MM.1S (cell line): ENCODE measurements around the gene GSTM1.
"Not testable (repeated sequence)": the region's sequence is repeated elsewhere in the genome, so short reads cannot be mapped to it uniquely, and the experiment has no call there.

Source experiments
- DNase-seq: peaks from one replicate; pipeline ENCODE4 v3.0.0-alpha.2; 2015
- H2AFZ ChIP-seq: fragments of 300-600 bp; sonication (generic); 2 replicates; pipeline ENCODE4 v1.6.0; 2016; ENCODE audit warnings: antibody characterized with exemption, low read length
- H3F3A ChIP-seq: fragments of 300-600 bp; sonication (generic); 2 replicates; pipeline ENCODE4 v1.6.1; 2016; ENCODE audit warnings: mild to moderate bottlenecking, antibody characterized with exemption, low read length, moderate library complexity, mixed read lengths; ENCODE audit not compliant: insufficient read depth
- H3K27ac ChIP-seq: fragments of 300-600 bp; sonication (generic); 2 replicates; pipeline ENCODE4 v1.5.1; 2016; ENCODE audit warnings: mild to moderate bottlenecking, low read length
- H3K27me3 ChIP-seq: fragments of 300-600 bp; sonication (generic); replicated peaks from 2 replicates; pipeline ENCODE4 v1.6.0; 2016; ENCODE audit warnings: low read length; ENCODE audit not compliant: insufficient read depth
- H3K36me3 ChIP-seq: fragments of 300-600 bp; sonication (generic); replicated peaks from 2 replicates; pipeline ENCODE4 v1.6.1; 2016; ENCODE audit warnings: mild to moderate bottlenecking, low read length, mixed read lengths; ENCODE audit not compliant: insufficient read depth
- H3K4me1 ChIP-seq: fragments of 300-600 bp; sonication (generic); 2 replicates; pipeline ENCODE4 v1.6.1; 2016; ENCODE audit warnings: low read length, mixed read lengths
- H3K4me2 ChIP-seq: fragments of 300-600 bp; sonication (generic); 2 replicates; pipeline ENCODE4 v1.6.0; 2016; ENCODE audit warnings: low read depth, low read length
- H3K4me3 ChIP-seq: fragments of 300-600 bp; sonication (generic); 2 replicates; pipeline ENCODE4 v1.5.1; 2016; ENCODE audit warnings: low read length, mixed read lengths
- H3K79me2 ChIP-seq: fragments of 300-600 bp; sonication (generic); 2 replicates; pipeline ENCODE4 v1.6.1; 2016; ENCODE audit warnings: mixed run types, low read length, mixed read lengths
- H3K9ac ChIP-seq: fragments of 300-600 bp; sonication (generic); 2 replicates; pipeline ENCODE4 v1.6.1; 2016; ENCODE audit warnings: low read length, mixed read lengths
- H3K9me2 ChIP-seq: fragments of 300-600 bp; sonication (generic); replicated peaks from 2 replicates; pipeline ENCODE4 v1.6.1; 2016; ENCODE audit warnings: mild to moderate bottlenecking, low read length, mixed read lengths; ENCODE audit not compliant: insufficient read depth
- H3K9me3 ChIP-seq: fragments of 300-600 bp; sonication (generic); replicated peaks from 2 replicates; pipeline ENCODE4 v1.6.1; 2016; ENCODE audit warnings: mild to moderate bottlenecking, low read length, mixed read lengths; ENCODE audit not compliant: insufficient read depth
- H4K20me1 ChIP-seq: fragments of 300-600 bp; sonication (generic); 2 replicates; pipeline ENCODE4 v1.6.1; 2016; ENCODE audit warnings: mild to moderate bottlenecking, low read length, moderate library complexity, mixed read lengths; ENCODE audit not compliant: insufficient read depth
- CTCF ChIP-seq: fragments of 300-600 bp; sonication (generic); IDR thresholded peaks from 2 replicates; pipeline ENCODE4 v1.5.1; 2016; ENCODE audit warnings: antibody characterized with exemption, low read length, mixed read lengths
- EZH2 ChIP-seq: fragments of 300-600 bp; sonication (generic); optimal IDR thresholded peaks from 2 replicates; pipeline ENCODE3; 2017; ENCODE audit warnings: low read depth, mild to moderate bottlenecking, antibody characterized with exemption, low read length, mixed read lengths
- EZH2phosphoT487 ChIP-seq: fragments of 300-600 bp; sonication (generic); IDR thresholded peaks from 2 replicates; pipeline ENCODE4 v1.6.1; 2018; ENCODE audit warnings: antibody characterized with exemption, low read length

The GSTM1 gene

GRCh38 chr1:109697066-109697465 lies 9.4 kb downstream of the GSTM1 start:
- Histone ChIP-seq H3K4me2 (no peak overlapping the region), H3F3A (no peaks in the 10 kb centered on the region), H2AFZ (no peak overlapping the region), H4K20me1 (no peaks in the 10 kb centered on the region), H3K27me3 (no peaks in the 10 kb centered on the region), H3K27ac (no peak overlapping the region), H3K4me3 (no peak overlapping the region), H3K9me3 (no peaks in the 10 kb centered on the region), H3K9me2 (no peaks in the 10 kb centered on the region), H3K36me3 (no peaks in the 10 kb centered on the region), H3K79me2 (no peaks in the 10 kb centered on the region), H3K4me1 (no peaks in the 10 kb centered on the region), H3K9ac (no peak overlapping the region)
- no peak for TF ChIP-seq CTCF
- DNase-seq, result no peak

DNA sequence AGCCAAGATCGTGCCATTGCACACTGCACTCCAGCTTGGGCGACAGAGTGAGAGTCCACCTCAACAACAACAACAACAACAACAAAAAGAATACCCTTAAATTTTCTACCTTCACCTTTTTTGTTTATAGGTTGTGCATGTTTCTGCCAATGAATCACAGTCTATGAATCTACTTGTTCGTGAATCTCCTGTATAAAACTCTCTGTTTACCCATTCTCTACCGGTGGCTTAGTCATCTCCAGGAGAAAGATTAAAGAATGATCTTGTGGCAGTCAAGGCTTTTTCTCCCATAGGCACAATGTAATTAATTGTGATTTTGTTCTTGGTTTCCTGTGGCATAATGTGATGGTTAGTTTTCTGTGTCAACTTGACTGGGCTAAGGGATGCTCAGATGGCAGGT lies 10.2 kb downstream of the GSTM1 start:
- not testable (repeated sequence) for H3K27ac ChIP-seq, H3K9ac ChIP-seq, H3F3A ChIP-seq, H3K9me2 ChIP-seq, H4K20me1 ChIP-seq, H3K9me3 ChIP-seq, H2AFZ ChIP-seq, H3K4me1 ChIP-seq, H3K4me2 ChIP-seq, H3K4me3 ChIP-seq, H3K36me3 ChIP-seq, H3K79me2 ChIP-seq, H3K27me3 ChIP-seq, DNase-seq

- H3K4me3 ChIP-seq, H3K36me3 ChIP-seq, H3F3A ChIP-seq, H3K27me3 ChIP-seq, H3K79me2 ChIP-seq, H3K4me2 ChIP-seq, DNase-seq, H3K4me1 ChIP-seq, H3K9me2 ChIP-seq, H4K20me1 ChIP-seq, H3K27ac ChIP-seq, H3K9ac ChIP-seq, H3K9me3 ChIP-seq, H2AFZ ChIP-seq: not testable (repeated sequence)
Measured at GRCh38 chr1:109702940-109703339, 15.3 kb downstream of the GSTM1 start.

DNA sequence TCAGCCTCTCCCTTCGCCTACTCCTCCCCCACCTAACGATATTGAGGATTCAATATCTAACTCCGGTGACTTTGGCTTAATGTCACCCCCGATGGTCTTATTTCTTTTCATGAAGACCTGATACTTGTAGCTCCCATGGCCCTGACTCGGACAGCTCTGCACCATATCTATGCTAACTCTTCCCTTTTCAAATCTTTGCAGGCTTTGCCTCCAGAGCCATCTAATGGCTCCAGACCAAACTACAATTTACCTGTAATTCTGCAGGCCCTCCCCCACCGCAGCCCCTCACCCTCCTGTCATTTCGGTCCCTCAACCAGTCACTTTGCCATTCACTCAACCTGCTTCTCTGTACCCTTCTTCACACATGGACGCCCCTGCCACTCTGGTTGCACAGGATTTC lies 16.6 kb downstream of the GSTM1 start:
- Histone ChIP-seq H3F3A (no peaks in the 10 kb centered on the region), H3K4me1 (no peaks in the 10 kb centered on the region), H3K4me3 (no peak overlapping the region), H3K9me3 (no peaks in the 10 kb centered on the region), H3K36me3 (no peaks in the 10 kb centered on the region), H3K9ac (no peak overlapping the region), H3K9me2 (no peaks in the 10 kb centered on the region), H4K20me1 (no peaks in the 10 kb centered on the region), H3K79me2 (no peaks in the 10 kb centered on the region), H2AFZ (no peak overlapping the region), H3K27ac (no peak overlapping the region), H3K27me3 (no peaks in the 10 kb centered on the region), H3K4me2 (no peak overlapping the region)
- no peak for DNase-seq
- TF ChIP-seq CTCF (no peak), EZH2phosphoT487 (no peak), EZH2 (no peak)
